Endodermal cell (in vitro differentiated cells): ENCODE results near the gene LAMA2. TPM values are rescaled to one million over a fixed set of nuclear protein-coding genes. Genes with fewer than 3 reads are reported as not detected.

Experiments used
- DNase-seq: peaks from one replicate; pipeline ENCODE4 v3.0.0-alpha.2; 2017
- H3K27ac ChIP-seq: 2 replicates; pipeline ENCODE4 v1.5.1; 2013; ENCODE audit warnings: mild to moderate bottlenecking, low read depth, low read length, moderate library complexity
- H3K27me3 ChIP-seq: 2 replicates; pipeline ENCODE4 v1.6.1; 2013; ENCODE audit warnings: mild to moderate bottlenecking, low read length, moderate library complexity; ENCODE audit not compliant: insufficient read depth, control insufficient read depth, poor library complexity, severe bottlenecking
- H3K36me3 ChIP-seq: 2 replicates; pipeline ENCODE4 v1.7.0; 2013; ENCODE audit warnings: mild to moderate bottlenecking, low read length, moderate library complexity; ENCODE audit not compliant: control insufficient read depth, insufficient read depth
- H3K4me1 ChIP-seq: one replicate; pipeline ENCODE4 v1.7.0; 2013; ENCODE audit warnings: low read length; ENCODE audit not compliant: control insufficient read depth, insufficient read depth
- H3K4me3 ChIP-seq: 2 replicates; pipeline ENCODE4 v1.5.1; 2013; ENCODE audit warnings: mild to moderate bottlenecking, low read length, moderate library complexity
- H3K9ac ChIP-seq: 2 replicates; pipeline ENCODE4 v1.6.1; 2013; ENCODE audit warnings: mild to moderate bottlenecking, low read length, moderate library complexity; ENCODE audit not compliant: poor library complexity, severe bottlenecking; ENCODE audit errors: extremely low read depth
- H3K9me3 ChIP-seq: 2 replicates; pipeline ENCODE4 v1.6.1; 2013; ENCODE audit warnings: mild to moderate bottlenecking, low read length, moderate library complexity; ENCODE audit not compliant: control insufficient read depth
- H3K27ac Mint-ChIP-seq: 2 replicates; pipeline ENCODE4 v1.8.0; 2020; ENCODE audit warnings: mixed read lengths
- H3K27me3 Mint-ChIP-seq: 2 replicates; pipeline ENCODE4 v1.8.0; 2021; ENCODE audit warnings: mild to moderate bottlenecking, mixed read lengths; ENCODE audit not compliant: insufficient read depth
- H3K36me3 Mint-ChIP-seq: 2 replicates; pipeline ENCODE4 v1.8.0; 2020; ENCODE audit warnings: low read depth, mixed read lengths
- H3K4me1 Mint-ChIP-seq: 2 replicates; pipeline ENCODE4 v1.8.0; 2020; ENCODE audit warnings: mixed read lengths
- H3K4me3 Mint-ChIP-seq: 2 replicates; pipeline ENCODE4 v1.8.0; 2020; ENCODE audit warnings: mild to moderate bottlenecking, moderate library complexity, mixed read lengths
- H3K9me3 Mint-ChIP-seq: 2 replicates; pipeline ENCODE4 v1.8.0; 2020; ENCODE audit warnings: mild to moderate bottlenecking, mixed read lengths
- WGBS, 2 experiments: methylation state at CpG; one replicate each; pipeline versions ENCODE4 v1.1.5 to v1.1.7; 2013; ENCODE audit warnings: missing lambda C conversion rate in 2 of 2, mixed read lengths in 1 of 2; ENCODE audit not compliant: insufficient coverage in 1 of 2, insufficient read length in 1 of 2; 5-methylcytosine and 5-hydroxymethylcytosine counted together
- total RNA-seq, 2 donors: library from RNA; stranded (reverse); fragmentation: NEBNext Ultra II Directional in 1 of 2; extraction: Animal tissue kit (Norgen Biotek cat#: 25700) in 1 of 2; gene quantifications; 2 replicates in 1 of 2; 3 replicates in 1 of 2; pipeline ENCODE4 v1.2.1, GENCODE V29; 2021
- TF ChIP-seq, protein P1 (sequence below): fragments of 200-600 bp; sonication (generic); conservative IDR thresholded peaks from 2 replicates; pipeline ENCODE4 v1.5.0; 2021; ENCODE audit warnings: antibody characterized with exemption, mild to moderate bottlenecking

Gene LAMA2
- total RNA-seq, 2 donors from 2014 or later: 2.3 to 4.1 TPM

- no peak overlapping the region for H3K9ac ChIP-seq
- TF ChIP-seq, protein P1, sequence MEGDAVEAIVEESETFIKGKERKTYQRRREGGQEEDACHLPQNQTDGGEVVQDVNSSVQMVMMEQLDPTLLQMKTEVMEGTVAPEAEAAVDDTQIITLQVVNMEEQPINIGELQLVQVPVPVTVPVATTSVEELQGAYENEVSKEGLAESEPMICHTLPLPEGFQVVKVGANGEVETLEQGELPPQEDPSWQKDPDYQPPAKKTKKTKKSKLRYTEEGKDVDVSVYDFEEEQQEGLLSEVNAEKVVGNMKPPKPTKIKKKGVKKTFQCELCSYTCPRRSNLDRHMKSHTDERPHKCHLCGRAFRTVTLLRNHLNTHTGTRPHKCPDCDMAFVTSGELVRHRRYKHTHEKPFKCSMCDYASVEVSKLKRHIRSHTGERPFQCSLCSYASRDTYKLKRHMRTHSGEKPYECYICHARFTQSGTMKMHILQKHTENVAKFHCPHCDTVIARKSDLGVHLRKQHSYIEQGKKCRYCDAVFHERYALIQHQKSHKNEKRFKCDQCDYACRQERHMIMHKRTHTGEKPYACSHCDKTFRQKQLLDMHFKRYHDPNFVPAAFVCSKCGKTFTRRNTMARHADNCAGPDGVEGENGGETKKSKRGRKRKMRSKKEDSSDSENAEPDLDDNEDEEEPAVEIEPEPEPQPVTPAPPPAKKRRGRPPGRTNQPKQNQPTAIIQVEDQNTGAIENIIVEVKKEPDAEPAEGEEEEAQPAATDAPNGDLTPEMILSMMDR: no peak
- Mint-ChIP-seq H3K9me3 (no peaks in the 10 kb centered on the region), H3K27ac (no peak overlapping the region), H3K27me3 (no peaks in the 10 kb centered on the region), H3K36me3 (no peaks in the 10 kb centered on the region), H3K4me3 (no peak overlapping the region), H3K4me1 (peaks cover 17% of the 10 kb centered on the region)
- H3K4me3 ChIP-seq: no peak overlapping the region
- WGBS, 2 experiments: 95% methylated on average over 9 of the region's 9 CpGs; no CpG with 5 or more reads in 1 of the 2 experiments
- no peaks in the 10 kb centered on the region for H3K9me3 ChIP-seq
- H3K27me3 ChIP-seq: no peaks in the 10 kb centered on the region
- no peaks in the 10 kb centered on the region for H3K36me3 ChIP-seq
- DNase-seq: no peak
- no peak overlapping the region for H3K27ac ChIP-seq
- no peaks in the 10 kb centered on the region for H3K4me1 ChIP-seq
Observed at GRCh38 chr6:129098061-129098553, 215.2 kb downstream of the LAMA2 start.

- Histone ChIP-seq H3K27me3 (no peaks in the 10 kb centered on the region), H3K27ac (no peak overlapping the region), H3K9me3 (no peaks in the 10 kb centered on the region), H3K9ac (no peak overlapping the region), H3K4me3 (no peak overlapping the region), H3K4me1 (no peaks in the 10 kb centered on the region), H3K36me3 (no peaks in the 10 kb centered on the region)
- TF ChIP-seq, protein P1: no peak
- no peaks in the 10 kb centered on the region for H3K36me3 Mint-ChIP-seq
- no peaks in the 10 kb centered on the region for H3K27me3 Mint-ChIP-seq
- peaks cover 13% of the 10 kb centered on the region for H3K4me1 Mint-ChIP-seq
- DNase-seq: no peak
- no peaks in the 10 kb centered on the region for H3K9me3 Mint-ChIP-seq
- H3K27ac Mint-ChIP-seq: no peak overlapping the region
- no peak overlapping the region for H3K4me3 Mint-ChIP-seq
Observed at GRCh38 chr6:129099696-129100095, 216.8 kb downstream of the LAMA2 start.

GRCh38 chr6:129100164-129100563 lies 217.2 kb downstream of the LAMA2 start:
- no peak overlapping the region for H3K4me3 Mint-ChIP-seq
- H3K27ac Mint-ChIP-seq: no peak overlapping the region
- Histone ChIP-seq H3K4me1 (no peaks in the 10 kb centered on the region), H3K9ac (no peak overlapping the region), H3K27ac (no peak overlapping the region), H3K27me3 (no peaks in the 10 kb centered on the region), H3K9me3 (no peaks in the 10 kb centered on the region), H3K36me3 (no peaks in the 10 kb centered on the region), H3K4me3 (no peak overlapping the region)
- no peak for DNase-seq
- TF ChIP-seq, protein P1: no peak
- H3K9me3 Mint-ChIP-seq: no peaks in the 10 kb centered on the region
- peaks cover 9% of the 10 kb centered on the region for H3K4me1 Mint-ChIP-seq
- 83% methylated on average over 1 of the region's 1 CpG; no CpG with 5 or more reads in 1 of the 2 experiments for WGBS, 2 experiments
- no peaks in the 10 kb centered on the region for H3K27me3 Mint-ChIP-seq
- no peaks in the 10 kb centered on the region for H3K36me3 Mint-ChIP-seq
